ENCODE measurements around the gene SHB. TPM values are rescaled to one million over a fixed set of nuclear protein-coding genes. Genes with fewer than 3 reads are reported as not detected.
A peak's percentile ranks its signal among the peaks of the same experiment; 100 is the strongest.

SHB gene
- total and polyA plus RNA-seq, 2 donors (not counting 1 experiment from before 2014, with no cell fraction given) = 9.9 to 13.9 TPM

- Histone ChIP-seq H3K27me3 (ENCODE audit: control insufficient read depth, insufficient read depth, low read length) (no peaks in the 10 kb centered on the region), H3K27ac (ENCODE audit: insufficient read depth, low read length) (no peak overlapping the region), H3K9ac (ENCODE audit: insufficient read depth, low read length) (no peak overlapping the region), H3K4me2 (ENCODE audit: extremely low read depth, insufficient read depth, low read length) (no peak overlapping the region), H2AFZ (ENCODE audit: low read length) (no peak overlapping the region), H4K20me1 (ENCODE audit: control insufficient read depth, extremely low read depth, insufficient read depth, low read length) (no peaks in the 10 kb centered on the region), H3K79me2 (ENCODE audit: control insufficient read depth, insufficient read depth, low read length) (no peaks in the 10 kb centered on the region), H3K4me1 (ENCODE audit: control insufficient read depth, extremely low read depth, insufficient read depth, low read length) (no peaks in the 10 kb centered on the region), H3K9me3 (ENCODE audit: control insufficient read depth, insufficient read depth, low read depth, low read length) (no peaks in the 10 kb centered on the region), H3K4me3 (replicated peaks in 1 of 4; ENCODE audit: control extremely low read depth in 1 of 4, insufficient read depth in 1 of 4, low read depth in 3 of 4, low read length in 4 of 4) (no peak overlapping the region), H3K36me3 (ENCODE audit: control insufficient read depth, insufficient read depth, low read length) (no peaks in the 10 kb centered on the region)
- DNase-seq (ENCODE audit: low read depth in 2 of 2) = peak; percentile 50 to 79
- TF ChIP-seq CTCF (conservative IDR thresholded peaks at IDR 0.05 in 1 of 2, IDR thresholded peaks at IDR 0.05 in 1 of 2; ENCODE audit: low read depth in 1 of 2, low read length in 2 of 2) = no peak
- TF ChIP-seq EZH2 (IDR thresholded peaks at IDR 0.05; ENCODE audit: low read length, missing control alignments) = no peak
Observed at GRCh38 chr9:37876376-37876775, 192.7 kb downstream of the SHB start.

DNA sequence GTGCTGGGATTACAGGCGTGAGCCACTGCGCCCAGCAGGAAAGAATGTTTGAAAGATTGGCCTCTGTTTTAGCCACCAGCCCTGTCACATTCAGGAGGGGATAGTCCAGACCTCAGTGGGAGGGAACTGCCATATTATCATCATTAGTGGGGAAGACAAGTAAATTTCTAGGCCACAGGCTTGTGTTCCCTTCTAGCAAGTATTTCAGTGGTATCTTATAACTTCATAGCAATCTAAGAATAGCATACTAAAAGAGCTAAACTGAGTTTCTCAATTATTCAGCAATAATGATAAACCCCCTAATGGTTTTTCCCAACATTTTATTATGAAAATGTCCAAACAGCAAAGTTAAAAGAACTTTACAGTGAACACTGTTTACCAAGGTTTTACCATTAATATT lies 195.1 kb downstream of the SHB start:
- no peaks in the 10 kb centered on the region for H3K9me3 ChIP-seq (ENCODE audit: control insufficient read depth, insufficient read depth, low read depth, low read length)
- no peak overlapping the region for H3K27ac ChIP-seq (ENCODE audit: insufficient read depth, low read length)
- H3K4me2 ChIP-seq (ENCODE audit: extremely low read depth, insufficient read depth, low read length) = no peak overlapping the region
- no peaks in the 10 kb centered on the region for H4K20me1 ChIP-seq (ENCODE audit: control insufficient read depth, extremely low read depth, insufficient read depth, low read length)
- no peaks in the 10 kb centered on the region for H3K27me3 ChIP-seq (ENCODE audit: control insufficient read depth, insufficient read depth, low read length)
- no peak overlapping the region for H3K4me3 ChIP-seq (replicated peaks in 1 of 4; ENCODE audit: control extremely low read depth in 1 of 4, insufficient read depth in 1 of 4, low read depth in 3 of 4, low read length in 4 of 4)
- no peaks in the 10 kb centered on the region for H3K79me2 ChIP-seq (ENCODE audit: control insufficient read depth, insufficient read depth, low read length)
- no peak for TF ChIP-seq CTCF (conservative IDR thresholded peaks at IDR 0.05 in 1 of 2, IDR thresholded peaks at IDR 0.05 in 1 of 2; ENCODE audit: low read depth in 1 of 2, low read length in 2 of 2)
- H3K36me3 ChIP-seq (ENCODE audit: control insufficient read depth, insufficient read depth, low read length) = no peaks in the 10 kb centered on the region
- no peak overlapping the region for H2AFZ ChIP-seq (ENCODE audit: low read length)
- no peaks in the 10 kb centered on the region for H3K4me1 ChIP-seq (ENCODE audit: control insufficient read depth, extremely low read depth, insufficient read depth, low read length)
- DNase-seq (ENCODE audit: low read depth in 2 of 2) = no peak
- H3K9ac ChIP-seq (ENCODE audit: insufficient read depth, low read length) = no peak overlapping the region

DNA sequence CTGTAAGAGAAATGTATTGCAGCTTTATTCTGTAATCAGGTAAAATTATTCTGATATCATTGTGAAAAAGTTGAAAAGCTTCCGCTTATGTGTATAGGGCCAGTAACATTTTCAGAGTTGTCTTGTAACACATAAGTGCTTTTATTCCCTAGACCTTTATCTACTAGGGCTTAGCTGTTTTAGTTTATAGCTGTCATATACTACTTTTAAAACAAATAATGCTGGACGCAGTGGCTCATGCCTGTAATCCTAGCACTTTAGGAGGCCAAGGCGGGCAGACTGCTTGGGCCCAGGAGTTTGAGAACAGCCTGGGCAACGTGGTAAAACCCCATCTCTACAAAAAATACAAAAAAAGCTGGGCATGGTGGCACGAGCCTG lies 198.2 kb downstream of the SHB start:
- Histone ChIP-seq H3K79me2 (ENCODE audit: control insufficient read depth, insufficient read depth, low read length) (no peaks in the 10 kb centered on the region), H3K4me2 (ENCODE audit: extremely low read depth, insufficient read depth, low read length) (no peak overlapping the region), H4K20me1 (ENCODE audit: control insufficient read depth, extremely low read depth, insufficient read depth, low read length) (no peaks in the 10 kb centered on the region), H3K4me1 (ENCODE audit: control insufficient read depth, extremely low read depth, insufficient read depth, low read length) (no peaks in the 10 kb centered on the region), H3K36me3 (ENCODE audit: control insufficient read depth, insufficient read depth, low read length) (no peaks in the 10 kb centered on the region), H3K9me3 (ENCODE audit: control insufficient read depth, insufficient read depth, low read depth, low read length) (no peaks in the 10 kb centered on the region), H3K27ac (ENCODE audit: insufficient read depth, low read length) (no peak overlapping the region), H2AFZ (ENCODE audit: low read length) (no peak overlapping the region), H3K27me3 (ENCODE audit: control insufficient read depth, insufficient read depth, low read length) (no peaks in the 10 kb centered on the region), H3K9ac (ENCODE audit: insufficient read depth, low read length) (no peak overlapping the region), H3K4me3 (replicated peaks in 1 of 4; ENCODE audit: control extremely low read depth in 1 of 4, insufficient read depth in 1 of 4, low read depth in 3 of 4, low read length in 4 of 4) (no peak overlapping the region)
- no peak for DNase-seq (ENCODE audit: low read depth in 2 of 2)
- TF ChIP-seq EZH2 (IDR thresholded peaks at IDR 0.05; ENCODE audit: low read length, missing control alignments) (no peak), CTCF (conservative IDR thresholded peaks at IDR 0.05 in 1 of 2, IDR thresholded peaks at IDR 0.05 in 1 of 2; ENCODE audit: low read depth in 1 of 2, low read length in 2 of 2) (no peak)
